Testis (tissue), 2 donors: Measurements from ENCODE around the gene PDE4B.

ENCODE experiments used
- POLR2A ChIP-seq: fragments of 450-650 bp; IDR thresholded peaks from one replicate; pipeline ENCODE4 v1.6.1; 2017; ENCODE audit warnings: antibody characterized with exemption, mild to moderate bottlenecking, moderate library complexity
- TF ChIP-seq, protein P1 (sequence below), 3 experiments: fragments of 450-650 bp in 2 of 3; fragments of 200-600 bp in 1 of 3; sonication (generic) in 1 of 3; IDR thresholded peaks; one replicate each; pipeline ENCODE4 v1.5.1; 2016 to 2019; ENCODE audit warnings: antibody characterized with exemption in 3 of 3, mild to moderate bottlenecking in 2 of 3, moderate library complexity in 1 of 3

DNA sequence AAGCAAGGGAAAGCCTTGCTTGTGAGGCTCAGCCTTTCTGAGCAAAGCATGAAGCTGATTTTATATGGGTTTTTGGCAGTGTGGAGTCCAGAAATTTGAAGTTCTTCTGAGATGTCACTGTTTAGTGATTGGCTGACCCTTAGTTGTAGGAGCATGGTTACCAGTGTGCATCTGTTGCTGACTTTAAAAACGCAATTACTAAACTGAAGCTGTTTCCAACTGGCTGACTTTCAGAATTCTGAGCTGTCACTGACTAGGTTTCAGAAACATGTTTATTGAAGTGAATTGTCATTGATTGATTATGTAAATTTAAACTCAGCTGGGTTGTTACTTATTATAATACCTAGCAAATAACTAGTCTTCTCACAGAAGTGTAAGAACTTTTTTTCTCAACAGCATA, 89.4 kb downstream of the PDE4B start:
- TF ChIP-seq, protein P1, sequence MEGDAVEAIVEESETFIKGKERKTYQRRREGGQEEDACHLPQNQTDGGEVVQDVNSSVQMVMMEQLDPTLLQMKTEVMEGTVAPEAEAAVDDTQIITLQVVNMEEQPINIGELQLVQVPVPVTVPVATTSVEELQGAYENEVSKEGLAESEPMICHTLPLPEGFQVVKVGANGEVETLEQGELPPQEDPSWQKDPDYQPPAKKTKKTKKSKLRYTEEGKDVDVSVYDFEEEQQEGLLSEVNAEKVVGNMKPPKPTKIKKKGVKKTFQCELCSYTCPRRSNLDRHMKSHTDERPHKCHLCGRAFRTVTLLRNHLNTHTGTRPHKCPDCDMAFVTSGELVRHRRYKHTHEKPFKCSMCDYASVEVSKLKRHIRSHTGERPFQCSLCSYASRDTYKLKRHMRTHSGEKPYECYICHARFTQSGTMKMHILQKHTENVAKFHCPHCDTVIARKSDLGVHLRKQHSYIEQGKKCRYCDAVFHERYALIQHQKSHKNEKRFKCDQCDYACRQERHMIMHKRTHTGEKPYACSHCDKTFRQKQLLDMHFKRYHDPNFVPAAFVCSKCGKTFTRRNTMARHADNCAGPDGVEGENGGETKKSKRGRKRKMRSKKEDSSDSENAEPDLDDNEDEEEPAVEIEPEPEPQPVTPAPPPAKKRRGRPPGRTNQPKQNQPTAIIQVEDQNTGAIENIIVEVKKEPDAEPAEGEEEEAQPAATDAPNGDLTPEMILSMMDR (IDR thresholded peaks at IDR 0.05) = no peak
- TF ChIP-seq POLR2A = no peak
